CD4-positive, alpha-beta T cell (primary cell): ENCODE data around the gene RAB7B. TPM values are rescaled to one million over a fixed set of nuclear protein-coding genes. Genes with fewer than 3 reads are reported as not detected.

Source experiments
- ATAC-seq: fragments of 200-7000 bp; cut with Tn5 transposase; one replicate; pipeline ENCODE4 v1.10.0; 2022; ENCODE audit warnings: mild to moderate bottlenecking; ENCODE audit not compliant: poor library complexity
- CTCF ChIA-PET: fragments of 350-600 bp; sonication (Branson Sonifier 250); formaldehyde crosslinking; loops from one replicate; lab custom pipeline; 2021; ENCODE audit warnings: antibody characterized with exemption, inconsistent platforms; lab: Charles Lee
- POLR2A ChIA-PET: fragments of 350-600 bp; sonication (Branson Sonifier 250); formaldehyde crosslinking; loops from one replicate; lab custom pipeline; 2021; ENCODE audit warnings: antibody characterized with exemption, inconsistent platforms; lab: Charles Lee
- DNase-seq, 14 experiments: peaks; one replicate each; pipeline ENCODE4 v3.0.0-alpha.2; 2013 to 2020; ENCODE audit warnings: mixed read lengths in 2 of 14
- H3K27ac ChIP-seq, 2 donors: one replicate each; pipeline versions ENCODE4 v1.5.1 to v1.7.0; 2013; ENCODE audit warnings: low read length in 2 of 2, low read depth in 1 of 2, mild to moderate bottlenecking in 1 of 2
- H3K27me3 ChIP-seq, 2 experiments: 1 replicate in 1 of 2; 2 replicates in 1 of 2; pipeline versions ENCODE4 v1.6.1 to v1.7.0; 2013; ENCODE audit warnings: low read length in 2 of 2, control low read depth in 1 of 2, mild to moderate bottlenecking in 1 of 2, moderate library complexity in 1 of 2; ENCODE audit not compliant: insufficient read depth in 2 of 2, control insufficient read depth in 1 of 2
- H3K36me3 ChIP-seq: one replicate; pipeline ENCODE4 v1.6.1; 2013; ENCODE audit warnings: low read length, control low read depth; ENCODE audit not compliant: insufficient read depth
- H3K4me1 ChIP-seq: one replicate; pipeline ENCODE4 v1.6.1; 2013; ENCODE audit warnings: low read length, control low read depth; ENCODE audit not compliant: insufficient read depth
- H3K4me3 ChIP-seq: one replicate; pipeline ENCODE4 v1.5.1; 2013; ENCODE audit warnings: mild to moderate bottlenecking, low read length, moderate library complexity
- H3K9me3 ChIP-seq, 2 experiments: 1 replicate in 1 of 2; 2 replicates in 1 of 2; pipeline versions ENCODE4 v1.6.1 to v1.7.0; 2013; ENCODE audit warnings: low read length in 2 of 2, mild to moderate bottlenecking in 2 of 2, control low read depth in 1 of 2, moderate library complexity in 1 of 2; ENCODE audit not compliant: control insufficient read depth in 1 of 2, insufficient read depth in 1 of 2
- H3K27ac Mint-ChIP-seq: one replicate; pipeline ENCODE4 v1.8.0; 2020; ENCODE audit warnings: mixed read lengths
- H3K27me3 Mint-ChIP-seq: one replicate; pipeline ENCODE4 v1.8.0; 2021; ENCODE audit warnings: mixed read lengths
- H3K36me3 Mint-ChIP-seq: one replicate; pipeline ENCODE4 v1.8.0; 2021; ENCODE audit warnings: low read depth, mixed read lengths
- H3K4me1 Mint-ChIP-seq: one replicate; pipeline ENCODE4 v1.8.0; 2021; ENCODE audit warnings: low read depth, mixed read lengths
- H3K4me3 Mint-ChIP-seq: one replicate; pipeline ENCODE4 v1.8.0; 2020; ENCODE audit warnings: mild to moderate bottlenecking, mixed read lengths
- H3K9me3 Mint-ChIP-seq: one replicate; pipeline ENCODE4 v1.8.0; 2020; ENCODE audit warnings: mixed read lengths
- CTCF ChIP-seq: fragments of 200-600 bp; IDR thresholded peaks from one replicate; pipeline ENCODE4 v1.8.0; 2022; ENCODE audit warnings: antibody characterized with exemption, mild to moderate bottlenecking
- intact Hi-C, 2 experiments: fragments of 100-400 bp; cut with DNase I in 1 of 2; cut with micrococcal nuclease in 1 of 2; formaldehyde crosslinking; loops; one replicate each; pipeline versions ENCODE4 v1.15.1 to v1.9.0; 2023 to 2025; cut with DNase I, micrococcal nuclease
- total RNA-seq, 174 experiments: library from RNA in 2 of 174; stranded (reverse) in 2 of 174; gene quantifications; one replicate each; pipeline ENCODE4 v1.2.3 and lab custom pipeline; 2021 to 2026

The RAB7B gene
- total RNA-seq, 2 experiments from 2014 or later, result 0.08 TPM; not detected in 1

GRCh38 chr1:205994346-205994745, 8.8 kb downstream of the RAB7B start:
- Mint-ChIP-seq H3K36me3 (no peaks in the 10 kb centered on the region), H3K27ac (no peak overlapping the region), H3K4me1 (no peaks in the 10 kb centered on the region), H3K27me3 (peaks cover 13% of the 10 kb centered on the region), H3K9me3 (no peaks in the 10 kb centered on the region), H3K4me3 (no peak overlapping the region)
- CTCF ChIA-PET, result no interaction called here
- H3K4me1 ChIP-seq, result no peaks in the 10 kb centered on the region
- TF ChIP-seq CTCF, result no peak
- H3K27me3 ChIP-seq, result no peaks in the 10 kb centered on the region
- POLR2A ChIA-PET, result no interaction called here
- no peaks in the 10 kb centered on the region for H3K9me3 ChIP-seq
- DNase-seq, result no peak
- no peak overlapping the region for H3K27ac ChIP-seq
- no peak for ATAC-seq
- intact Hi-C loops, result no loop called here
- no peak overlapping the region for H3K4me3 ChIP-seq
- no peaks in the 10 kb centered on the region for H3K36me3 ChIP-seq

- Mint-ChIP-seq H3K4me3 (no peak overlapping the region), H3K27me3 (peaks cover 13% of the 10 kb centered on the region), H3K27ac (no peak overlapping the region), H3K36me3 (no peaks in the 10 kb centered on the region), H3K4me1 (no peaks in the 10 kb centered on the region), H3K9me3 (no peaks in the 10 kb centered on the region)
- Histone ChIP-seq H3K27me3 (no peaks in the 10 kb centered on the region), H3K4me3 (no peak overlapping the region), H3K27ac (no peak overlapping the region), H3K9me3 (no peaks in the 10 kb centered on the region), H3K36me3 (no peaks in the 10 kb centered on the region), H3K4me1 (no peaks in the 10 kb centered on the region)
- intact Hi-C loops, result no loop called here
- TF ChIP-seq CTCF, result no peak
- POLR2A ChIA-PET, result no interaction called here
- DNase-seq, result no peak
- no peak for ATAC-seq
- CTCF ChIA-PET, result no interaction called here
These were observed 10.1 kb downstream of the RAB7B start for GRCh38 chr1:205993068-205993467.

GRCh38 chr1:205992218-205992882, 10.8 kb downstream of the RAB7B start:
- CTCF ChIA-PET, result no interaction called here

More at GRCh38 chr1:205992218-205992882, 10.8 kb downstream of the RAB7B start:
- Histone ChIP-seq H3K36me3 (no peaks in the 10 kb centered on the region), H3K4me3 (no peak overlapping the region), H3K9me3 (no peaks in the 10 kb centered on the region), H3K4me1 (no peaks in the 10 kb centered on the region), H3K27me3 (no peaks in the 10 kb centered on the region), H3K27ac (no peak overlapping the region)
- DNase-seq, result no peak
- no peak for TF ChIP-seq CTCF
- Mint-ChIP-seq H3K4me3 (no peak overlapping the region), H3K27me3 (peaks cover 13% of the 10 kb centered on the region), H3K9me3 (no peaks in the 10 kb centered on the region), H3K4me1 (no peaks in the 10 kb centered on the region), H3K36me3 (no peaks in the 10 kb centered on the region), H3K27ac (no peak overlapping the region)
- intact Hi-C loops, result no loop called here
- no peak for ATAC-seq
- POLR2A ChIA-PET, result no interaction called here
